GM23338 (cell line): ENCODE measurements around the gene AOPEP. TPM values are rescaled to one million over a fixed set of nuclear protein-coding genes. Genes with fewer than 3 reads are reported as not detected.

Experiments
- ATAC-seq: fragments of 200-7000 bp; cut with Tn5 transposase; 3 replicates; pipeline ENCODE4 v1.9.1; 2020
- DNase-seq: peaks from one replicate; pipeline ENCODE4 v3.0.0-alpha.2; 2015; ENCODE audit warnings: low spot score
- H2AFZ ChIP-seq: fragments of 200-600 bp; sonication (generic); 2 replicates; pipeline ENCODE4 v1.8.0; 2016; ENCODE audit warnings: antibody characterized with exemption, mild to moderate bottlenecking, moderate library complexity
- H3F3A ChIP-seq: fragments of 200-600 bp; sonication (generic); replicated peaks from 2 replicates; pipeline ENCODE4 v1.8.0; 2017; ENCODE audit warnings: antibody characterized with exemption, mixed run types, low read depth
- H3K27ac ChIP-seq: fragments of 200-600 bp; sonication (generic); 2 replicates; pipeline ENCODE4 v1.6.1; 2016; ENCODE audit warnings: low read depth
- H3K27me3 ChIP-seq: fragments of 200-600 bp; sonication (generic); 2 replicates; pipeline ENCODE4 v1.8.0; 2016; ENCODE audit warnings: mild to moderate bottlenecking, mixed run types, moderate library complexity; ENCODE audit not compliant: insufficient read depth
- H3K36me3 ChIP-seq: fragments of 200-600 bp; sonication (generic); 2 replicates; pipeline ENCODE4 v1.8.0; 2016; ENCODE audit warnings: mild to moderate bottlenecking; ENCODE audit not compliant: insufficient read depth
- H3K4me1 ChIP-seq: fragments of 200-600 bp; sonication (generic); 2 replicates; pipeline ENCODE4 v1.8.0; 2016; ENCODE audit warnings: mild to moderate bottlenecking, moderate library complexity; ENCODE audit not compliant: insufficient read depth
- H3K4me2 ChIP-seq: fragments of 200-600 bp; sonication (generic); 2 replicates; pipeline ENCODE4 v1.7.1; 2017; ENCODE audit warnings: mixed run types
- H3K4me3 ChIP-seq: fragments of 200-600 bp; sonication (generic); 2 replicates; pipeline ENCODE4 v1.6.1; 2016; ENCODE audit warnings: mixed run types
- H3K79me2 ChIP-seq: fragments of 200-600 bp; sonication (generic); replicated peaks from 2 replicates; pipeline ENCODE4 v1.8.0; 2017; ENCODE audit warnings: mild to moderate bottlenecking; ENCODE audit not compliant: insufficient read depth
- H3K9me2 ChIP-seq: fragments of 200-600 bp; sonication (generic); 2 replicates; pipeline ENCODE4 v1.8.0; 2017; ENCODE audit not compliant: insufficient read depth
- H4K20me1 ChIP-seq: fragments of 200-600 bp; sonication (generic); replicated peaks from 2 replicates; pipeline ENCODE4 v1.8.0; 2017; ENCODE audit warnings: mild to moderate bottlenecking; ENCODE audit not compliant: insufficient read depth
- H3K27ac Mint-ChIP-seq: 2 replicates; pipeline ENCODE4 v1.8.0; 2020; ENCODE audit warnings: inconsistent platforms, mild to moderate bottlenecking, moderate library complexity, mixed read lengths
- H3K27me3 Mint-ChIP-seq: 3 replicates; pipeline ENCODE4 v1.8.0; 2022; ENCODE audit warnings: low read depth, mild to moderate bottlenecking, moderate library complexity, mixed read lengths, inconsistent platforms; ENCODE audit not compliant: insufficient read depth, poor library complexity
- H3K36me3 Mint-ChIP-seq: 3 replicates; pipeline ENCODE4 v1.8.0; 2021; ENCODE audit warnings: low read depth, mild to moderate bottlenecking, inconsistent platforms, moderate library complexity, mixed read lengths
- H3K4me1 Mint-ChIP-seq: 3 replicates; pipeline ENCODE4 v1.8.0; 2020; ENCODE audit warnings: mild to moderate bottlenecking, inconsistent platforms, mixed read lengths
- H3K4me3 Mint-ChIP-seq: 3 replicates; pipeline ENCODE4 v1.8.0; 2021; ENCODE audit warnings: moderate library complexity, mild to moderate bottlenecking, inconsistent platforms, mixed read lengths
- H3K9me3 Mint-ChIP-seq: 3 replicates; pipeline ENCODE4 v1.8.0; 2020; ENCODE audit warnings: moderate library complexity, mild to moderate bottlenecking, inconsistent platforms, mixed read lengths
- ETS1 ChIP-seq: IDR thresholded peaks from 2 replicates; pipeline ENCODE4 v1.6.1; 2016; ENCODE audit warnings: antibody characterized with exemption
- EZH2 ChIP-seq: fragments of 200-600 bp; sonication (generic); IDR thresholded peaks from one replicate; pipeline ENCODE4 v1.8.0; 2017; ENCODE audit warnings: antibody characterized with exemption, mild to moderate bottlenecking, low read depth; ENCODE audit not compliant: unreplicated experiment
- EZH2phosphoT487 ChIP-seq: fragments of 200-600 bp; sonication (generic); IDR thresholded peaks from one replicate; pipeline ENCODE4 v1.8.1; 2018; ENCODE audit warnings: antibody characterized with exemption; ENCODE audit not compliant: unreplicated experiment
- JUNB ChIP-seq: IDR thresholded peaks from one replicate; pipeline ENCODE4 v1.6.1; 2016; ENCODE audit warnings: antibody characterized with exemption; ENCODE audit not compliant: unreplicated experiment
- NANOG ChIP-seq: IDR thresholded peaks from 2 replicates; pipeline ENCODE4 v1.6.1; 2016; ENCODE audit warnings: antibody characterized with exemption, borderline replicate concordance
- POLR2AphosphoS5 ChIP-seq: IDR thresholded peaks from 2 replicates; pipeline ENCODE4 v1.6.1; 2016; ENCODE audit warnings: antibody characterized with exemption, low read depth
- REST ChIP-seq: IDR thresholded peaks from one replicate; pipeline ENCODE4 v1.6.1; 2018; ENCODE audit warnings: antibody characterized with exemption; ENCODE audit not compliant: unreplicated experiment
- STAT1 ChIP-seq: IDR thresholded peaks from one replicate; pipeline ENCODE4 v1.6.1; 2016; ENCODE audit warnings: antibody characterized with exemption; ENCODE audit not compliant: unreplicated experiment
- ZNF331 ChIP-seq: fragments of 250-450 bp; sonication (Bioruptor Pico); IDR thresholded peaks from 2 replicates; pipeline ENCODE4 v1.5.0; 2020; ENCODE audit warnings: low read depth, mild to moderate bottlenecking, moderate library complexity
- polyA plus RNA-seq: library from polyadenylated mRNA; unstranded; fragments of >200 nt; fragmentation: Nextera tagmentation; extraction: Ambion mirVana; gene quantifications from 2 replicates; pipeline ENCODE4 v1.2.1, GENCODE V29; 2016
- total RNA-seq: library from RNA; depleted of rRNA; stranded (reverse); fragments of >200 nt; shearing (Covaris generic); gene quantifications from 2 replicates; pipeline ENCODE4 v1.2.3, GENCODE V29; 2014
- TF ChIP-seq, protein P1 (sequence below): fragments of 250-450 bp; sonication (Bioruptor Pico); IDR thresholded peaks from 2 replicates; pipeline ENCODE4 v1.5.0; 2020; ENCODE audit warnings: mild to moderate bottlenecking, moderate library complexity

AOPEP gene
- total and polyA plus RNA-seq, 2 experiments from 2014 or later: 7.0 to 16.5 TPM

DNA sequence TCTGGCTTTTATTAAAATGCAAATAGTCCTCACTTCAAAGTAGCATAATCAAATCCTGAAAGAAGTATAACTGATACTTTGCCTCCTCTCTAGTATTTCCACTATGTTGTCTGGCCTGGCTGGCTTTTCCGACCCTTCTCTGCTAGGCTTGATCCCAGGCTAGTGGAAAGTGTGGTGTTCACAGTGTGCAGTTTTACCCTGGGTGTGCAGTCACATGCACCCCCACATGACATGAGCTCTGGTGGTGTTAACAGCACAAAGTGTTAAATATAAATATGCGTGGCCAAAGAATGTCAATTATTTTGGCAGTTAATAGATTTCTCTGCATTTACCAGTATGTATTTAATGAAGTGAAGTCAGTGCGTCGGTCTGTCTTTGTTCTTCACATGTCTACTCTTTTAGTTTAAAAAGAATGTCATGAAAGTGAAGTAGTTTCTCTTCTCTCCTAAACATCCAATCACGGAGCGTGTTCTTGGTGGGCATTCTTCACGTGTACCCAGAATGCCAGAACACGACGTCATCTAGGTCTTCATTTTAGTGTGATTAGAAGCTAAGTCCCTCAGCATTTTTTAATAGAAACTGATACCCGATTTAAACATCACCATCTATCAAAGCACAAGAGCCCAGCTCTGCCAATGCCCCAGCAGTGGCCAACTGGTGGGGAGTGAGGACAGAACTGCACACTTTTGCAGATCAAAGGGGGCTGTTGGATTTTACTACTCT is 304.6 kb downstream of the AOPEP start:
- H3K4me2 ChIP-seq: no peak overlapping the region
- no peak overlapping the region for H3K27ac ChIP-seq
- H3K27ac Mint-ChIP-seq: no peak overlapping the region
- H3K36me3 Mint-ChIP-seq: no peaks in the 10 kb centered on the region
- no peak overlapping the region for H2AFZ ChIP-seq
- DNase-seq (no peak), ATAC-seq (no peak)
- no peaks in the 10 kb centered on the region for H3K36me3 ChIP-seq
- no peak for TF ChIP-seq EZH2
- no peak for TF ChIP-seq EZH2phosphoT487
- no peak for TF ChIP-seq STAT1
- TF ChIP-seq ETS1: no peak
- TF ChIP-seq ZNF331: no peak
- no peak for TF ChIP-seq POLR2AphosphoS5
- TF ChIP-seq, protein P1, sequence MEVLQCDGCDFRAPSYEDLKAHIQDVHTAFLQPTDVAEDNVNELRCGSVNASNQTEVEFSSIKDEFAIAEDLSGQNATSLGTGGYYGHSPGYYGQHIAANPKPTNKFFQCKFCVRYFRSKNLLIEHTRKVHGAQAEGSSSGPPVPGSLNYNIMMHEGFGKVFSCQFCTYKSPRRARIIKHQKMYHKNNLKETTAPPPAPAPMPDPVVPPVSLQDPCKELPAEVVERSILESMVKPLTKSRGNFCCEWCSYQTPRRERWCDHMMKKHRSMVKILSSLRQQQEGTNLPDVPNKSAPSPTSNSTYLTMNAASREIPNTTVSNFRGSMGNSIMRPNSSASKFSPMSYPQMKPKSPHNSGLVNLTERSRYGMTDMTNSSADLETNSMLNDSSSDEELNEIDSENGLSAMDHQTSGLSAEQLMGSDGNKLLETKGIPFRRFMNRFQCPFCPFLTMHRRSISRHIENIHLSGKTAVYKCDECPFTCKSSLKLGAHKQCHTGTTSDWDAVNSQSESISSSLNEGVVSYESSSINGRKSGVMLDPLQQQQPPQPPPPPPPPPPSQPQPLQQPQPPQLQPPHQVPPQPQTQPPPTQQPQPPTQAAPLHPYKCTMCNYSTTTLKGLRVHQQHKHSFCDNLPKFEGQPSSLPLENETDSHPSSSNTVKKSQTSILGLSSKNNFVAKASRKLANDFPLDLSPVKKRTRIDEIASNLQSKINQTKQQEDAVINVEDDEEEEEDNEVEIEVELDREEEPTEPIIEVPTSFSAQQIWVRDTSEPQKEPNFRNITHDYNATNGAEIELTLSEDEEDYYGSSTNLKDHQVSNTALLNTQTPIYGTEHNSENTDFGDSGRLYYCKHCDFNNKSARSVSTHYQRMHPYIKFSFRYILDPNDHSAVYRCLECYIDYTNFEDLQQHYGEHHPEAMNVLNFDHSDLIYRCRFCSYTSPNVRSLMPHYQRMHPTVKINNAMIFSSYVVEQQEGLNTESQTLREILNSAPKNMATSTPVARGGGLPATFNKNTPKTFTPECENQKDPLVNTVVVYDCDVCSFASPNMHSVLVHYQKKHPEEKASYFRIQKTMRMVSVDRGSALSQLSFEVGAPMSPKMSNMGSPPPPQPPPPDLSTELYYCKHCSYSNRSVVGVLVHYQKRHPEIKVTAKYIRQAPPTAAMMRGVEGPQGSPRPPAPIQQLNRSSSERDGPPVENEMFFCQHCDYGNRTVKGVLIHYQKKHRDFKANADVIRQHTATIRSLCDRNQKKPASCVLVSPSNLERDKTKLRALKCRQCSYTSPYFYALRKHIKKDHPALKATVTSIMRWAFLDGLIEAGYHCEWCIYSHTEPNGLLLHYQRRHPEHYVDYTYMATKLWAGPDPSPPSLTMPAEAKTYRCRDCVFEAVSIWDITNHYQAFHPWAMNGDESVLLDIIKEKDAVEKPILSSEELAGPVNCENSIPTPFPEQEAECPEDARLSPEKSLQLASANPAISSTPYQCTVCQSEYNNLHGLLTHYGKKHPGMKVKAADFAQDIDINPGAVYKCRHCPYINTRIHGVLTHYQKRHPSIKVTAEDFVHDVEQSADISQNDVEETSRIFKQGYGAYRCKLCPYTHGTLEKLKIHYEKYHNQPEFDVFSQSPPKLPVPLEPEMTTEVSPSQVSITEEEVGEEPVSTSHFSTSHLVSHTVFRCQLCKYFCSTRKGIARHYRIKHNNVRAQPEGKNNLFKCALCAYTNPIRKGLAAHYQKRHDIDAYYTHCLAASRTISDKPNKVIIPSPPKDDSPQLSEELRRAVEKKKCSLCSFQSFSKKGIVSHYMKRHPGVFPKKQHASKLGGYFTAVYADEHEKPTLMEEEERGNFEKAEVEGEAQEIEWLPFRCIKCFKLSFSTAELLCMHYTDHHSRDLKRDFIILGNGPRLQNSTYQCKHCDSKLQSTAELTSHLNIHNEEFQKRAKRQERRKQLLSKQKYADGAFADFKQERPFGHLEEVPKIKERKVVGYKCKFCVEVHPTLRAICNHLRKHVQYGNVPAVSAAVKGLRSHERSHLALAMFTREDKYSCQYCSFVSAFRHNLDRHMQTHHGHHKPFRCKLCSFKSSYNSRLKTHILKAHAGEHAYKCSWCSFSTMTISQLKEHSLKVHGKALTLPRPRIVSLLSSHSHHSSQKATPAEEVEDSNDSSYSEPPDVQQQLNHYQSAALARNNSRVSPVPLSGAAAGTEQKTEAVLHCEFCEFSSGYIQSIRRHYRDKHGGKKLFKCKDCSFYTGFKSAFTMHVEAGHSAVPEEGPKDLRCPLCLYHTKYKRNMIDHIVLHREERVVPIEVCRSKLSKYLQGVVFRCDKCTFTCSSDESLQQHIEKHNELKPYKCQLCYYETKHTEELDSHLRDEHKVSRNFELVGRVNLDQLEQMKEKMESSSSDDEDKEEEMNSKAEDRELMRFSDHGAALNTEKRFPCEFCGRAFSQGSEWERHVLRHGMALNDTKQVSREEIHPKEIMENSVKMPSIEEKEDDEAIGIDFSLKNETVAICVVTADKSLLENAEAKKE (CRISPR knock-in tag): no peak
- no peak for TF ChIP-seq NANOG
- no peak for TF ChIP-seq REST
- TF ChIP-seq JUNB: no peak
- H3F3A ChIP-seq: no peaks in the 10 kb centered on the region
- no peak overlapping the region for H3K4me3 ChIP-seq
- no peaks in the 10 kb centered on the region for H4K20me1 ChIP-seq
- H3K27me3 ChIP-seq: no peaks in the 10 kb centered on the region
- H3K9me3 Mint-ChIP-seq: no peaks in the 10 kb centered on the region
- H3K79me2 ChIP-seq: no peaks in the 10 kb centered on the region
- peaks cover 7% of the 10 kb centered on the region; the same call in 2 of the 3 replicates for H3K4me1 Mint-ChIP-seq
- no peak overlapping the region for H3K4me3 Mint-ChIP-seq
- H3K4me1 ChIP-seq: no peaks in the 10 kb centered on the region
- H3K27me3 Mint-ChIP-seq: peaks cover 2% of the 10 kb centered on the region
- no peaks in the 10 kb centered on the region for H3K9me2 ChIP-seq
